Measurements from ENCODE around the gene DGUOK.

GRCh38 chr2:73987109-73987947, 60.6 kb downstream of the DGUOK start:
- TF ChIP-seq POLR2A (IDR thresholded peaks at IDR 0.05; ENCODE audit: low read depth, low read length) (no peak), POLR2AphosphoS5 (IDR thresholded peaks at IDR 0.05; ENCODE audit: low read depth, low read length) (no peak)

All from GM12892 (cell line).